Lung (tissue), 12 donors: ENCODE data around the gene ALDH1L2. TPM values are rescaled to one million over a fixed set of nuclear protein-coding genes. Genes with fewer than 3 reads are reported as not detected.

Experiments
- ATAC-seq: fragments of 200-7000 bp; cut with Tn5 transposase; one replicate; pipeline ENCODE4 v1.9.1; 2020; ENCODE audit warnings: moderate number of reproducible peaks; ENCODE audit not compliant: insufficient read depth, low FRiP score
- DNase-seq, 3 donors: peaks; one replicate each; pipeline ENCODE4 v3.0.0-alpha.2; 2013 to 2017
- H3K27ac ChIP-seq, 2 donors: one replicate each; pipeline ENCODE4 v1.5.1; 2013; ENCODE audit warnings: mild to moderate bottlenecking in 2 of 2, moderate library complexity in 2 of 2, control low read depth in 1 of 2, inconsistent platforms in 1 of 2, low read depth in 1 of 2, low read length in 1 of 2
- H3K27me3 ChIP-seq, 3 donors: one replicate each; pipeline ENCODE4 v1.5.1; 2013; ENCODE audit warnings: low read length in 2 of 3; ENCODE audit not compliant: control insufficient read depth in 3 of 3, insufficient read depth in 3 of 3
- H3K36me3 ChIP-seq, 4 donors: one replicate each; pipeline ENCODE4 v1.5.1; 2013; ENCODE audit warnings: low read length in 4 of 4, mild to moderate bottlenecking in 1 of 4, moderate library complexity in 1 of 4; ENCODE audit not compliant: control insufficient read depth in 4 of 4, insufficient read depth in 4 of 4
- H3K4me1 ChIP-seq, 5 donors: one replicate each; pipeline ENCODE4 v1.5.1; 2013; ENCODE audit warnings: low read length in 5 of 5, mild to moderate bottlenecking in 2 of 5, moderate library complexity in 1 of 5; ENCODE audit not compliant: control insufficient read depth in 5 of 5, insufficient read depth in 5 of 5
- H3K4me3 ChIP-seq: one replicate; pipeline ENCODE4 v1.5.1; 2013; ENCODE audit warnings: mild to moderate bottlenecking, control low read depth, moderate library complexity
- H3K9ac ChIP-seq, 2 donors: one replicate each; pipeline ENCODE4 v1.5.1; 2013; ENCODE audit warnings: low read length in 2 of 2, control low read depth in 1 of 2; ENCODE audit not compliant: insufficient read depth in 1 of 2
- H3K9me3 ChIP-seq, 4 donors: one replicate each; pipeline ENCODE4 v1.5.1; 2013; ENCODE audit warnings: low read length in 3 of 4, mild to moderate bottlenecking in 1 of 4, moderate library complexity in 1 of 4; ENCODE audit not compliant: control insufficient read depth in 4 of 4, insufficient read depth in 3 of 4
- CTCF ChIP-seq: IDR thresholded peaks from 2 replicates; pipeline ENCODE4 v1.5.1; 2012; ENCODE audit warnings: mild to moderate bottlenecking; ENCODE audit errors: control extremely low read depth, extremely low read depth
- WGBS, 2 donors: extraction: QIAGEN DNeasy Blood & Tissue Kit; methylation state at CpG; one replicate each; pipeline ENCODE4 v1.1.7; 2013; 5-methylcytosine and 5-hydroxymethylcytosine counted together
- polyA plus RNA-seq, 2 donors: library from polyadenylated mRNA; stranded (reverse); fragments of 200-250 nt; gene quantifications; one replicate each; pipeline ENCODE4 v1.2.1, GENCODE V29; 2013
- total RNA-seq, 2 donors: library from RNA; depleted of rRNA in 1 of 2; stranded (reverse); fragments of >200 nt in 1 of 2; gene quantifications; one replicate each; pipeline ENCODE4 v1.2.1, GENCODE V29; 2014 to 2021
- donor health status: control.
- donor health status: control.
- donor health status: Bipolar disorder and iron deficiency.
- donor health status: healthy.
- donor health status: DM: yes; HTN: yes; CAD: no.

The ALDH1L2 gene
- total and polyA plus RNA-seq, 4 donors: 1.1 to 28.4 (median 4.9) TPM

GRCh38 chr12:105113094-105113493, 28.8 kb upstream of the ALDH1L2 start:
- Histone ChIP-seq H3K4me3 (no peak overlapping the region), H3K36me3 (peaks cover 4 to 41% (median 15%) of the 10 kb centered on the region in 4 donors), H3K9ac (no peak overlapping the region), H3K27ac (no peak overlapping the region), H3K4me1 (peaks cover 0 to 20% (median 3%) of the 10 kb centered on the region in 5 donors), H3K9me3 (no peaks in the 10 kb centered on the region), H3K27me3 (no peaks in the 10 kb centered on the region)
- WGBS, 2 donors: 93 to 95% methylated on average over 3 of the region's 3 CpGs
- ATAC-seq (no peak), DNase-seq (peak in 1 of 3 donors; percentile 15)
- no peak for TF ChIP-seq CTCF

- peaks cover 0 to 23% (median 8%) of the 10 kb centered on the region in 4 donors for H3K36me3 ChIP-seq
- no peak overlapping the region for H3K27ac ChIP-seq
- DNase-seq (no peak), ATAC-seq (no peak)
- no peaks in the 10 kb centered on the region for H3K9me3 ChIP-seq
- no peak overlapping the region for H3K4me3 ChIP-seq
- H3K4me1 ChIP-seq: peaks cover 0 to 20% (median 3%) of the 10 kb centered on the region in 5 donors
- no peak overlapping the region for H3K9ac ChIP-seq
- no peak for TF ChIP-seq CTCF
- WGBS, 2 donors: 40 to 55% methylated on average over 4 of the region's 4 CpGs
- H3K27me3 ChIP-seq: no peaks in the 10 kb centered on the region
Measured at GRCh38 chr12:105110851-105111250, 26.6 kb upstream of the ALDH1L2 start.

GRCh38 chr12:105109465-105110212, 25.4 kb upstream of the ALDH1L2 start:
- Histone ChIP-seq H3K4me1 (peaks cover 0 to 20% (median 3%) of the 10 kb centered on the region in 5 donors), H3K36me3 (peaks cover 0 to 18% (median 5%) of the 10 kb centered on the region in 4 donors), H3K9me3 (no peaks in the 10 kb centered on the region), H3K27ac (peak overlapping the region; percentile 40 to 49), H3K27me3 (no peaks in the 10 kb centered on the region), H3K9ac (peak overlapping the region in 1 of 2 donors; percentile 43), H3K4me3 (no peak overlapping the region)
- DNase-seq: peak in 2 of 3 donors; percentile 36 to 37
- ATAC-seq: no peak
- WGBS, 2 donors: 13 to 36% methylated on average over 13 of the region's 13 CpGs
- TF ChIP-seq CTCF: no peak
